DND-41 (cell line): ENCODE data around the gene DGKG.

Experiments
- ATAC-seq: fragments of 200-7000 bp; cut with Tn5 transposase; 3 replicates; pipeline ENCODE4 v1.9.1; 2021; ENCODE audit warnings: low read depth; ENCODE audit not compliant: insufficient read depth
- DNase-seq: peaks from one replicate; pipeline ENCODE4 v3.0.0-alpha.2; 2020
- H2AFZ ChIP-seq: 2 replicates; pipeline ENCODE4 v1.6.0; 2012; ENCODE audit warnings: low read depth, low read length
- H3K27ac ChIP-seq: 2 replicates; pipeline ENCODE4 v1.5.1; 2012; ENCODE audit warnings: low read length, inconsistent platforms
- H3K27me3 ChIP-seq: fragments of 200-600 bp; sonication (generic); 2 replicates; pipeline ENCODE4 v1.6.0; 2012; ENCODE audit warnings: low read length, mild to moderate bottlenecking, inconsistent platforms; ENCODE audit not compliant: insufficient read depth, poor library complexity
- H3K36me3 ChIP-seq: 2 replicates; pipeline ENCODE4 v1.5.1; 2012; ENCODE audit warnings: low read length, inconsistent platforms; ENCODE audit not compliant: insufficient read depth
- H3K4me1 ChIP-seq: 2 replicates; pipeline ENCODE4 v1.5.1; 2012; ENCODE audit warnings: mild to moderate bottlenecking, low read length; ENCODE audit not compliant: insufficient read depth
- H3K4me2 ChIP-seq: 2 replicates; pipeline ENCODE4 v1.6.0; 2012; ENCODE audit warnings: mild to moderate bottlenecking, moderate library complexity, low read length, inconsistent platforms; ENCODE audit not compliant: insufficient read depth
- H3K4me3 ChIP-seq, 2 experiments: fragments of 200-600 bp in 1 of 2; shearing (Covaris generic) in 1 of 2; 2 replicates each; pipeline ENCODE4 v1.5.1; 2012 to 2016; ENCODE audit warnings: inconsistent platforms in 2 of 2, low read length in 2 of 2, mild to moderate bottlenecking in 2 of 2, low read depth in 1 of 2, moderate library complexity in 1 of 2
- H3K79me2 ChIP-seq: 2 replicates; pipeline ENCODE4 v1.6.0; 2012; ENCODE audit warnings: low read length, inconsistent platforms; ENCODE audit not compliant: insufficient read depth
- H3K9ac ChIP-seq: 2 replicates; pipeline ENCODE4 v1.6.0; 2012; ENCODE audit warnings: low read depth, mild to moderate bottlenecking, inconsistent platforms, low read length, moderate library complexity
- H3K9me3 ChIP-seq: 2 replicates; pipeline ENCODE4 v1.5.1; 2012; ENCODE audit warnings: low read length, moderate library complexity, mild to moderate bottlenecking, inconsistent platforms; ENCODE audit not compliant: insufficient read depth, severe bottlenecking
- H4K20me1 ChIP-seq: 2 replicates; pipeline ENCODE4 v1.6.0; 2012; ENCODE audit warnings: low read length; ENCODE audit not compliant: insufficient read depth
- EZH2 ChIP-seq: IDR thresholded peaks from 3 replicates; pipeline ENCODE4 v1.6.1; 2012; ENCODE audit warnings: borderline replicate concordance, low read depth, mild to moderate bottlenecking, moderate library complexity, low read length, inconsistent platforms; ENCODE audit not compliant: severe bottlenecking
- TF ChIP-seq, protein P1 (sequence below): IDR thresholded peaks from 2 replicates; pipeline ENCODE4 v1.5.1; 2012; ENCODE audit warnings: borderline replicate concordance, low read length, moderate library complexity, mild to moderate bottlenecking; ENCODE audit not compliant: poor library complexity, severe bottlenecking; ENCODE audit errors: extremely low read depth

Gene DGKG

DNA sequence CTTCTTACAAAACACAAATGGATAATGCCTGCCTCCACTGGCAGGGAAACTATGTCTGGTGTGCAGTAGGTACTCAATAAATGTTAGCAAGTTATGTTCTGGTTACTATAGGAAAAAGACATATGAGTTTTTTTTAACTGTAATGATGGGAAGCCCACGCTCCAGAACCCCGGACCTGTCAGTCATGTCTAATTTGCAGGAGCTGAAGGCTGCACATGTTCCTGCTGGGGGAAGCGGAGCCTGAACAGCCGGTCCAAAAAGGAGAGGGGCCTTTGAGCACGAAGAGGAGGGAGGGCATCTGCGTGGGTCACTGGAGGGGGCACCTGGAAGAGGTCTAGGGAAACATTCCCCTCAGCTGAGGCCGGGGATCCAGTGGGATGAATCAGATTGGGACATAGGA lies 113.2 kb downstream of the DGKG start:
- H2AFZ ChIP-seq = no peak overlapping the region
- no peaks in the 10 kb centered on the region for H3K36me3 ChIP-seq
- no peak for DNase-seq
- no peak for ATAC-seq
- no peaks in the 10 kb centered on the region for H3K79me2 ChIP-seq
- H3K4me2 ChIP-seq = no peak overlapping the region
- H3K4me3 ChIP-seq = no peak overlapping the region
- TF ChIP-seq EZH2 = no peak
- TF ChIP-seq, protein P1, sequence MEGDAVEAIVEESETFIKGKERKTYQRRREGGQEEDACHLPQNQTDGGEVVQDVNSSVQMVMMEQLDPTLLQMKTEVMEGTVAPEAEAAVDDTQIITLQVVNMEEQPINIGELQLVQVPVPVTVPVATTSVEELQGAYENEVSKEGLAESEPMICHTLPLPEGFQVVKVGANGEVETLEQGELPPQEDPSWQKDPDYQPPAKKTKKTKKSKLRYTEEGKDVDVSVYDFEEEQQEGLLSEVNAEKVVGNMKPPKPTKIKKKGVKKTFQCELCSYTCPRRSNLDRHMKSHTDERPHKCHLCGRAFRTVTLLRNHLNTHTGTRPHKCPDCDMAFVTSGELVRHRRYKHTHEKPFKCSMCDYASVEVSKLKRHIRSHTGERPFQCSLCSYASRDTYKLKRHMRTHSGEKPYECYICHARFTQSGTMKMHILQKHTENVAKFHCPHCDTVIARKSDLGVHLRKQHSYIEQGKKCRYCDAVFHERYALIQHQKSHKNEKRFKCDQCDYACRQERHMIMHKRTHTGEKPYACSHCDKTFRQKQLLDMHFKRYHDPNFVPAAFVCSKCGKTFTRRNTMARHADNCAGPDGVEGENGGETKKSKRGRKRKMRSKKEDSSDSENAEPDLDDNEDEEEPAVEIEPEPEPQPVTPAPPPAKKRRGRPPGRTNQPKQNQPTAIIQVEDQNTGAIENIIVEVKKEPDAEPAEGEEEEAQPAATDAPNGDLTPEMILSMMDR = no peak
- H3K4me1 ChIP-seq = no peaks in the 10 kb centered on the region
- no peaks in the 10 kb centered on the region for H3K9me3 ChIP-seq
- H4K20me1 ChIP-seq = 0 out of 2 replicates have a peak, but pooled peaks cover 3% of the 10 kb centered on the region
- H3K27me3 ChIP-seq = peaks cover 13% of the 10 kb centered on the region
- no peak overlapping the region for H3K27ac ChIP-seq
- no peak overlapping the region for H3K9ac ChIP-seq

DNA sequence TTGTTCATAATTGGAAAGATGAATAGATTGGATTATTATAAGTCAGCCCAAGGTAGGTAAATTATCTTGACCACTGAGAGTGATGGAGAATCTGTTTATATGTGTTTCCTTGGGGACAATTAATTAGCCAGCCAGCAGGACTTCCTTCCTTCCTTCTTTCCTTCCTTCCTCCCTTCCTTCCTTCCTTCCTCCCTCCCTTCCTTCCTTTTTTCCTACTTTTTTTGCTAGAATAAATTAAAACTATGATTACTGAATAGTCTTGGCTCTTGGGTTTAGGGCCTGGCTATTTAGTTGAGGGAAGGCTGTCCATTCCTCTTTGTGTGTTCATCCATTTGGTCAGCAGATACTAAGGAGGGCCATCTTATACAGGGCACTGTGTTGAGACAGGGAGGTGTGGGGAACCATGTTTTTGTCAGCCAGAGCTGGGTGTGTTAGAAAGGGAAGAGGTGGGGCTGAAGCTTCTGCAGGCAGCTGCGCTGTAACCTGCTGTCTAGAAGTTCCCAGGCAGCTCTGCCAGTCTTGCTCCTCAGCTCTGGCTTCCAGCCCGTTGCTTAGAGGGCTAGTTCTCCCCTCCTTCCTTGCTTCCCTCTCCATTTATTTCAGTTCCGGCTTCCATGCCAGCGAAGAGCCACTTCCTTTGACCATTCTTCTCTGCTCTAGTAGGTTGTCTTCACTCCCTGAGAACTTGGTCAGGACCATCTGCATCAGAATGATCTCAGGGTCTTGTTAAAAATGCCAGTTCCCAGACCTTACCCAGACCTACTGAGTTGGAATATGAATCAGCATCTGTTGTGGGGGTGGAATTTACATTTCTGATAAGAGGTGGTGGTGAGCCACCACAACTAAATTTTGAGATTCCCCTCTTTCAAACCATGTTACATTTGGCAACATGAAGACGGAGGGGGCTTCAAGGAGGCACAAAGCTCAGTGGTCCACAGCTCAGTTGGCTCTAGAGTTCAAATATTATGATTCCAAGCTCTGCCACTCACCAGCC lies 113.9 kb downstream of the DGKG start:
- no peak overlapping the region for H3K4me2 ChIP-seq
- no peak overlapping the region for H3K4me3 ChIP-seq
- no peak for ATAC-seq

DNA sequence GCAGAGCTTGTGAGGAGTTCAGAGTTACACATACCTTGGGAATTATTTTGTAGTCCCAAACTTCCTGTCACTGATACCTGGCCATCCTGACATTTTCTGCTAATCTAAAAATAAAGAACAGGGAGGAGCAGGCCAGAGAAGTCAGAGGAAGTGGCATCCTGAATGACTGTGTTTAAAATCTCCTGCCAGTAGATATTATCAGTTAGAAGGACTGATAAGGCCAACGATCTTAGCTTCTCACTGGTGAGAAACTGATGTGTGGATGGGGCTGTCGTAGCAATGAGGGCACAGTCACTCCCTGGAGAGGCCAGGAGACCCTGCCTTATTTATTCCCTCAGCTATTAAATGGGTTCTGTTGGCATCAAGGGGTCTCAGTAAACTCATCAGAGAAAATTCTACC lies 115.1 kb downstream of the DGKG start:
- H3K4me2 ChIP-seq = no peak overlapping the region
- ATAC-seq = no peak
- no peak overlapping the region for H3K27ac ChIP-seq

More for the DNA sequence above, 113.9 kb downstream of the DGKG start:
- Histone ChIP-seq H3K27ac (no peak overlapping the region), H2AFZ (no peak overlapping the region), H3K36me3 (no peaks in the 10 kb centered on the region), H3K9ac (no peak overlapping the region), H3K27me3 (peaks cover 13% of the 10 kb centered on the region), H3K4me1 (no peaks in the 10 kb centered on the region), H3K9me3 (no peaks in the 10 kb centered on the region), H3K79me2 (no peaks in the 10 kb centered on the region), H4K20me1 (0 out of 2 replicates have a peak, but pooled peaks cover 3% of the 10 kb centered on the region)
- no peak for DNase-seq
- TF ChIP-seq EZH2 = no peak
- TF ChIP-seq, protein P1 = no peak

More for the DNA sequence above, 115.1 kb downstream of the DGKG start:
- DNase-seq = no peak
- Histone ChIP-seq H3K79me2 (no peaks in the 10 kb centered on the region), H3K4me3 (no peak overlapping the region), H3K4me1 (no peaks in the 10 kb centered on the region), H2AFZ (no peak overlapping the region), H4K20me1 (no peaks in the 10 kb centered on the region), H3K27me3 (peaks cover 13% of the 10 kb centered on the region), H3K9ac (no peak overlapping the region), H3K36me3 (no peaks in the 10 kb centered on the region), H3K9me3 (no peaks in the 10 kb centered on the region)
- TF ChIP-seq, protein P1 = no peak
- TF ChIP-seq EZH2 = no peak
